GDM1 (cell line): ENCODE data around the gene TXK.

Experiments used
- DNase-seq: peaks from one replicate; lab custom pipeline; 2025; lab: John Stamatoyannopoulos, UW

TXK gene

GRCh38 chr4:48049483-48049882 lies 84.6 kb downstream of the TXK start:
- no peak for DNase-seq

DNA sequence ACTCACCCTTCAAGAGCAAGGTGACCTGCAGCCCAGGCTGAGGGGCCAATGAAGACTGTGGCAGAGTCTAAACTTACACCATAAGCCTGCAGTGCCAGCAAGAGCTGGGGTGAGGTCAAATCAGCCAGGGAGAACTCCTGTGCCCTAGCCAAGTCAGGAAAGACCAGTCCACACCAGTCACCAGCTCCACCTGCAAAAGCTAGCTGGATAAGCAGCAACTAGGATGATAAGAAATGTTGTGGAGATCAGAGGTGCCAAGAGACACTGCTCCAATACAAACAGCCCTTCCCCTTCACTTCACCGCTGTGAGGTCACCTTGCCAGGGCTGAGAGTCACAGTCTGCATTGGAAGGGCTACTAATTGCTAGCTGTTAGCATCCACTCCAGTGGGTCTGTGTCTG lies 86.2 kb downstream of the TXK start:
- no peak for DNase-seq

DNA sequence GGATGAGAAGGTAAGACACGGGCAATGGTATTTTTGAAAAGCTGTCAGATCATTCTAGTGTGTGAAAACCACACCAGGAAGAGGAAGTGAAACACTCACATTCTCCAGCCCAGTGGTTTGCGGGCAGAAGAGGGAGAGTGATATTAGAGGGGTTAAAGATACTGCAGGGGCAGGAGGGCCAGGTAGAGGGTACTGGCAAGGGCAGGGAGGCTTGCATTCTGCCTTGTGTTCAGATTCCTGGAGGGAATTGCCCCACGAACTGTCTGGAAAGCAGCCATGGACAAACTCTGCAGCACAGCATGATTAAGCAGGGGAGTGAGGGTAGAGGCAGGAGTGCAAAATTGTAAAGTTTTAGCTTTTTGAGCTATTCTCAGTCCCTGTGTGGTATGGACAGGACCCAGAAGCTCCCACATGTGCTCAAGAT lies 86.6 kb downstream of the TXK start:
- peak; percentile 43 for DNase-seq

DNA sequence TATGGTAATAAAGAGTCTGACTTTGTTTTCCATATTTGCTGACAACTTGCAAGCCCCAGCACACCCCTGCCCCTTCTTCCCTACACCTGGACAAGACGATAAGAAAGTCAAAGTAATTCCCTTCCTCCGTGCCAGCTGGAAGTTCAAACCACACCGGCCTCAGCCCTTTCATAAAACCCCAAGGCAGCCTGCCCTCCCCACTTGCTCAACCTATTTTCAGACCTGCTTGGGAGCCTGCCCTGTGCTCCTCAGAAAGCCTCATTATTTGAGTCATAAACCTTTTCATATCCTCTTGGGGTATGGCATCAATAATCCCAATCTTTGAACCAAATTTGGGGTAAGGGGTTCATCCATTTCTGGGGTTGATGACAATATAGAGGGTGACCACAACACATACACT lies 88.0 kb downstream of the TXK start:
- DNase-seq: no peak

DNA sequence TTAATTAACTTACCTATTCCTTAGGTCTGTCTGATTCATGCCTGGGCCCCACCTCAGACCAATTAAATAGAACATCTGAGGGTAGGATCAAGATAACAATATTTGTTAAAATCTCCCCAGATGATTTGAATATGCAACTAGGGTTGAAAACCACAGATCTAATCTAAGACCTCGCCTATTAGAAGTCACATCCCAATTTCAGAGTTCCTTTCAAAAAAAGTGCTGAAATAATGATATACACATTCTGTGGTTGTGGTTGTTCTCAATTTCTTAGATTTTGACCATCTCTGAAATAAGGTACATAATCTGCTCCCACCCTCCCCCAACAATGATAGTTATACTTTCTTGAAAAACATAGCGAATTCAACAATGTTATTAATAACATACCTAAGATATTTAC lies 89.8 kb downstream of the TXK start:
- DNase-seq: no peak

GRCh38 chr4:48043504-48043903 lies 90.5 kb downstream of the TXK start:
- no peak for DNase-seq

DNA sequence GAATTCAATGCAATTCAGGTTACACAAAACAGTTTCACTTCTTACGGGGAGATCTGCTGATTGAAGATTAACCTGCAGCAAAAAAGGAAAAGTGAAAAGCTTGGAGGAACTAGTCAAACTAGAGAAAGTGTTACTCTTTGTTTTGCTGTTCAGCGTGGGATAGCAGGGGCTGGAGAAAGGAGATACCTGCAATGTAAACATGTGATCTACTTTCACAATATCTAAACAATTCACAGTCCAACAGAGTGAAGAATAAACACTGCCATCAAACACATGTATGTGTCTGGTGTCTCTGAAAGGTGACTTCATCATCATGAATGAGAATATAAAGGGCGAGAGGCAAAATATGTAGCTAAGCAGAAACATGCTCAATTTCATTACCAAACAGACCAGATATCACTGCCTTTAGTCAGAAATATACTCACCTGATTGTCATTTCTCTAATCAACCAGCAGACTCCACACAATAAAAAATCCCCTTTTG lies 91.0 kb downstream of the TXK start:
- DNase-seq: no peak

- DNase-seq: no peak
Measured at GRCh38 chr4:48041535-48042137, 92.4 kb downstream of the TXK start.

DNA sequence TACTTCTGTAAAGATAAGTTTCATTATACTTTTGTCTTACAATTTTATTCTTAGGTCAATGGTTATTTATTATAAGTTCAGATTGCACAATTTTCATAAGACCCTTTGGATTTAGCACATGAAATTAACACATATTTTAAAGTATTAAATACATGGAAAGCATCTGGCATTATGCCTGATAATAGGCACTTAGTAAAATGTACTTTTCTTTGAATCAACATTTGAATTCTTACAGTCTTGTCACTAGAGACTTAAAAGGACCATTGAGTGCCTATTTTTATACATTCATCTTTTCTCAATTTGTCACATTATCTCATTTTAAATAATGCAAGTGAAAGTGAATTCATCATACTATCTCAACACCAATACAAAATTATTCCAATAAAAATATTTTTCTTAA lies 94.5 kb downstream of the TXK start:
- no peak for DNase-seq

GRCh38 chr4:48038666-48039065 lies 95.4 kb downstream of the TXK start:
- no peak for DNase-seq

- no peak for DNase-seq
Measured at GRCh38 chr4:48037117-48037462, 97.0 kb downstream of the TXK start.

- DNase-seq: no peak
Measured at GRCh38 chr4:48035952-48036351, 98.1 kb downstream of the TXK start.

GRCh38 chr4:48033825-48034413 lies 100.1 kb downstream of the TXK start:
- peak; percentile 50 for DNase-seq

- no peak for DNase-seq
Measured at GRCh38 chr4:48033412-48033811, 100.6 kb downstream of the TXK start.

DNA sequence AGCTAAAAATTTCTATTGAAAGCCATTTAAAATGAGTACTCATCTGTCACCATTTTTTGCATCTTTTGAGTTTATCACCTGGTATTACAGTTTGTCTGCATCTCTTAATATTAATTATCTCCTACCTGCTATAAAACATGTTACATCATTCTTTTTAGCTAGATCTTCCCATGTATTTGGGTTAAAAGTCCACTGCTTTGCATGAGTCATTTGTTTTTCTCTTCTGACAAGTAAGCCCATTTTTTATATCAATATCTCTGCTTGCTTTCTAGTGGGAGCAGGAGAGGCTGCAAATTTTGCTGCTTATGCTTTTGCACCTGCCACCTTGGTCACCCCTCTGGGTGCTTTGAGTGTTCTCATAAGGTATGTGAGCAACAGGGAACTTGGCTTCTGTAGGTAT lies 101.3 kb downstream of the TXK start:
- no peak for DNase-seq

- DNase-seq: no peak
Measured at GRCh38 chr4:48031802-48032525, 102.1 kb downstream of the TXK start.

DNA sequence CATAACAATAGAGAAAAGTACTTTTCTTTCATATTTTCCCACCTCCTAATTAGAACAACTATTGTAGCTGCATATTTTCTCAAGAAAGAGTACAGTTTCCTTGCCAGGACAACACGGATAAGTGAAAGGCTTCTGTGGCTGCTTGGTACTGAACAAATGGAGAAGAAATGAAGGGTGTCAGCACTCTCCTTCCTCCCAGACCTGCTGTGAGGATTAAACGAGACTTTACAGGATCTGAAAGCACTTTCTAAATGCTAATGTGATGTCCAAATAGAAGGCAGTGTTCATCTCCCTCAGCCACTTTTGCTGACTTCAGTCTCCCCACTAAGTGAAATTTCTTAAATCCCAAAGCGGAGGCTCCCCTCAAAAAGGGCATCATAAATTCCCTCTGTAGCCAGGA lies 103.6 kb downstream of the TXK start:
- DNase-seq: no peak

DNA sequence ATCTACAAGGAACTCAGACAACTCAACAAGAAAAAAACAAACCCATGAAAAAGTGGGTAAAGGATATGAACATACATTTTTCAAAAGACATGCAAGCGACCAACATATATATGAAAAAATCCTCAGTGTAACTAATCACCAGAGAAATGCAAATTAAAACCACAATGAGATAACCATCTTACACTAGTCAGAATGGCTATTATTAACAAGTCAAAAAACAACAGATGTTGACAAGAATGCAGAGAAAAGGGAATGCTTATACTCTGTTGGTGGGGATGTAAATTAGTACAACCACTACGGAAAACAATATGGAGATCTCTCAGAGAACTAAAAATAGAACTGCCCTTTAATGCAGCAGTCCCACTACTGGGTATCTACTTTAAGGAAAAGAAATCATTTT lies 105.4 kb downstream of the TXK start:
- DNase-seq: no peak

GRCh38 chr4:48027653-48028052 lies 106.4 kb downstream of the TXK start:
- no peak for DNase-seq

DNA sequence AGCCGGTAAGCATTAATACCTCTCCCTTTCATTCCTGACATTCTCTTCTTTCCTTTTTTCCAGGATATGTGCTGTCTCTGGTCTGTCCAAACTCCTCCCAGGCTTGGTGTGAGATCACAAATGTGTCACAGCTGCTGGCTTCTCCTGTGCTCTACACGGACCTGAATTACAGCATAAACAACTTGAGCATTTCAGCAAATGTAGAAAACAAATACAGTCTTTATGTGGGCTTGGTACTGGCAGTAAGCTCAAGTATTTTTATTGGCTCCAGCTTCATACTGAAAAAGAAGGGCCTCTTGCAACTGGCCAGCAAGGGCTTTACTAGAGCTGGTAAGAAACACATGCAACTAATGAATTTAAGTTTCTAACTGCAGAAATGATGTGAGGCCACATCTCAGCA lies 109.0 kb downstream of the TXK start:
- DNase-seq: no peak

- DNase-seq: no peak
Measured at GRCh38 chr4:48024522-48024921, 109.5 kb downstream of the TXK start.

DNA sequence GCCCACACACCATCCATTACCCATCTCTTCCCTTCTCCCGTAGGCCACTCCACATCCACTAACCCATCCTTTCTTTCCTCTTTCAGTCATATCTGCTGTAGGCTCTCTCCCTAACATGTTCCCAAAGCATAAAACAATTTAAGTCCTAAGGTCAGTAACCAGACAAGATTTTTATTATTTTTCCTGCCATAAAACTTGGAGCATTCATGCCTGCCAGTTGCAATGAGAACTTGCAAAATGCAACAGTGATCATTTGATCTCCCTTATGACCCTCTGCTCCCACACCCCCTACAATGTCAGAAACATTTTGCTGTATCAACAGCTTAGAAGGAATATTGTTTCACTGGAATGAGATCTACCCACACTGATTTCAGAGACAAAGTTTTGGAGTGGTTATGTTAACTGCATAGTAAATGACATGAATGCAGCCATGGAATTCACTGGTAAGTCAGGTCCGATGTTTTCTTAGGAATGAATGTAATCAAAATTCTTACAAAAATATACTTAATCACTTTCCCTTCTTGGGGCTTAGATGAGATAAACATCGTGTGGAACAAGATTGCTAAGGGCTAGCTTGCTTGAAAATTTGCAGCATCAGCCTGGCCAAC lies 111.8 kb downstream of the TXK start:
- no peak for DNase-seq

DNA sequence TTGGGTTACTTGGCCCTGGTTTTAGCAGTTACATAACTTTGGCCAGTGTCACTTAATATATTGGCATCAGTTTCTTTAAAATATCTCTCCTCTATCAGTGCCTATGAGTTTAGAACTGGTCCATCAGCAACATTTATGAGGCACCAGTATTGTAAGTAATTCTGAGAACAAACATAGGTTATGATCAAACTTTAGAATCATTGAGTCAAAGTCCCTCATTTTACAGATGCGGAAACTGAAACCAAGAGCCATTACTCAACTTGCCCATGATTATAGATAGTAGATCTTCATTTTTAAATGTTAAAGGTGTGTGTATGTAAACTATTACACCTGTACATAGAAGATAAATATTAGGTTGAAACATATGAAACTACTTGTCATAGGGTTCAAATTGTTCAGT lies 113.0 kb downstream of the TXK start:
- DNase-seq: no peak
